Panc1 (cell line): ENCODE measurements around the gene METTL2B.
"Not testable (repeated sequence)": the region's sequence is repeated elsewhere in the genome, so short reads cannot be mapped to it uniquely, and the experiment has no call there.

Experiments used
- TCF7L2 ChIP-seq: IDR thresholded peaks from 2 replicates; pipeline ENCODE4 v1.6.1; 2011; ENCODE audit warnings: mild to moderate bottlenecking, low read depth, low read length, inconsistent platforms
- TF ChIP-seq, protein P1 (sequence below): fragments of 450-650 bp; IDR thresholded peaks from 2 replicates; pipeline ENCODE4 v1.5.1; 2017; ENCODE audit warnings: mild to moderate bottlenecking

DNA sequence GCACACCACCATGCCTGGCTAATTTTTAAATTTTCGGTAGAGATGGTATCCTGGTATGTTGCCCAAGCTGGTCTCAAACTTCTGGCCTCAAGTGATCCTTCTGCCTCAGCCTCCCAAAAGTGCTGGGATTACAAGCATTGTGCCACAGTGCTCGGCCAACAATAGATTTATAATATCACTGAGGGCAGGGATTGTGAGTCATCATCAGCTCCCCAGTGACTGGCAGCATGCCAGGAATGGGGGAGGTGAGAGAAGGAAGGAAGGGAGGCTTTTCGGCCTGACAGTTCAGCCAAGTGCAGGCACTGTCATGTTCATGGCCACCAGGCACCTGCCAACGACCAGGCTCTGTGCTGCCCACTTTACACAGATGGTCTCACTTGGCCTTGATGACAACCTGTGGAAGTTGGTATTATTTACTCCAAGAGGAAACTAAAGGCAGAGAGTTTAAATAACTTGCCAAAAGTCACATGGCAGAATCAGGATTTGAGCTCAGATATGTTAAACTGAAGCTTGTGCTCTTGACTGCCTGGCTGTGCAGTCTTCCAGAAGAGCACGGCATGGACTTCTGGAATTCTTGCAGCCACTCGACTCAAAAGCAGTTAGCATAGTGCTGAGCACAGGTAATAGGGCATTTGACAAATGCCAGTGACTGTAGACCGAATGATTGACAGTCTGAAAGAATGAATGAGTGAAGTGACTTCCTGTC lies 46.8 kb downstream of the METTL2B start:
- TF ChIP-seq, protein P1, sequence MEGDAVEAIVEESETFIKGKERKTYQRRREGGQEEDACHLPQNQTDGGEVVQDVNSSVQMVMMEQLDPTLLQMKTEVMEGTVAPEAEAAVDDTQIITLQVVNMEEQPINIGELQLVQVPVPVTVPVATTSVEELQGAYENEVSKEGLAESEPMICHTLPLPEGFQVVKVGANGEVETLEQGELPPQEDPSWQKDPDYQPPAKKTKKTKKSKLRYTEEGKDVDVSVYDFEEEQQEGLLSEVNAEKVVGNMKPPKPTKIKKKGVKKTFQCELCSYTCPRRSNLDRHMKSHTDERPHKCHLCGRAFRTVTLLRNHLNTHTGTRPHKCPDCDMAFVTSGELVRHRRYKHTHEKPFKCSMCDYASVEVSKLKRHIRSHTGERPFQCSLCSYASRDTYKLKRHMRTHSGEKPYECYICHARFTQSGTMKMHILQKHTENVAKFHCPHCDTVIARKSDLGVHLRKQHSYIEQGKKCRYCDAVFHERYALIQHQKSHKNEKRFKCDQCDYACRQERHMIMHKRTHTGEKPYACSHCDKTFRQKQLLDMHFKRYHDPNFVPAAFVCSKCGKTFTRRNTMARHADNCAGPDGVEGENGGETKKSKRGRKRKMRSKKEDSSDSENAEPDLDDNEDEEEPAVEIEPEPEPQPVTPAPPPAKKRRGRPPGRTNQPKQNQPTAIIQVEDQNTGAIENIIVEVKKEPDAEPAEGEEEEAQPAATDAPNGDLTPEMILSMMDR = not testable (repeated sequence)
- not testable (repeated sequence) for TF ChIP-seq TCF7L2
